ENCODE results near the gene CLMN.

Gene CLMN

DNA sequence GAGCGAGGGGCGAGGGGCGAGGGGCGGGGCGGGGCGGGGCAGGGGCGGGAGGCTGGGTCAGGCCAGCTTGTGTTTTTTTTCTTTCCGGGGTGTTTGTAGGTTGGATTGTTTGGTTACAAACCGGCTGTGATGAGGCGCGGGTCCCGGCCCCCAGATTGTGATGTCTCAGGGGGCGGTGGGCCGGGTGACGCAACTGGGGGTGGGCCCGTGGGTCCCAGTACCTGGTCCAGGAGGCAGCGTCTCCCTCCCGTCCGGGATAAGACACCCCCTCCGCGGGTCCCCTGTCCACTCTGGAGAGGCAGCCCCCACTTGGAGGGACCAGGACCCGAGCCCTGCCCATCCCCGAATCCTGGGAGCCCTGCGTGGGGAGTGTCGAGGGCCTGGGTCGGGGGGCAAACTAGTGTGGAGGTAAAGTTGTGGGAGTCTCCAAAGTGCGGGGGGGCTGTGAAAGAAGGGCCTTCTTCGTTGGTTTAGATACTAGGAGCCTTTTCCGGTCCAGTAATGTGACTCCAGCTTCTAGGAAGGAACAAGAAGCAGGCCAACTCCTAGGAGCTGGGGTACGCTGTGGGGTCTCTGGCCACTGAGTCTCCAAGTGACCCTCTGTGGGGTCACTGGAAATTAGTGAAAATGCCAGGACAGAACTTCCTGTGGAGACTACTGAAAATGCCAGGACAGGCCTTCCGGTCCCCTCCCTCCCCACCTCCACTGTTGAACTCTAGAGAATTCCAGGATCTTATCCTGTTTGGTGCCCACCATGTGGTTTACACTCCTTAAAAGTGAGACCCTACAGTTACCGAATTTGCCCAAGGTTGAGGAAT lies 579 bp upstream of the CLMN start:
- DNase-seq, result no peak

DNA sequence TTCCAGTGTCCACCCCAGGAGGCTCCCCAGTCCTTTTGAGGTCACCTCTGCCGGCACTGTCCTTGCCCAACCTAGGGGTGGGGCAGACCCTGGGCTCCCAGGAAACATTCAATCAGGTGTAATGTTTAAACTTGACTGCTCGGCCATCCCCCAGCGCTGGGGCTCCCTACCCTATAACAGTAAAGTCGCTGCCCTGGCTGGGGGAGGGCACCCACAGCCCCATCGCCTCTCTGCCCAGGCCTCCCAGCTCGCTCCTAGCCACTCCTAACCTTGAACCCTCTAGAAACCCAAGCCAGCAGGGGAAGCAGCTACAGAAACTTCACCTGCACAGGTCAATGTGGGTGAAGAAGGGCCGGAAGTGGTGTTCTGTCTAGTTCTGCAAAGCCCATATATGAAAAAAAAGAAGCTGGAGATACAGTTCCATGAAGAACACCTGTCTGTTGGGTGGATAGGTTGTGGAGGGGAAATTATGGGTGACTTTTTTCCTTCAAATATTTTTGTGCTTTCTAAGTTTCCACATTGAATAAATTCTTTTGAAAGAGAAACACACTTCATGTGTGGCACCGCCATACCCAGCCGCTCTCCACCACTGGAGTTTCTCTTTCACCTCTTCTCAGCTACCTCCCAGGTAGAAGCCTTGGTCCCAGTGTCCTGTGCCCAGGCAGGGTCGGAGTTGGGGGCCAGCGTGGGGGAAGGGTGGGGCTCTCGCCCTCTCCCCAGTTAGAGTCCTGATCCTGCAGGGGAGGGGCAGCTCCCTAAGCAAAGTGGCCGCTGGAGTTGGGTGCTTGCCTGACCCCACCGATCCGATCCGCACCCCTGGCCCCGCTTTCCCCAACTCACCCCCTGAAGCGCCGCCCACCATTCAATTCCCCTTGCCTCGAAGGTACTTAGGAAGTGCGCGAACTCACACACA lies 1.1 kb downstream of the CLMN start:
- no peak for DNase-seq

DNA sequence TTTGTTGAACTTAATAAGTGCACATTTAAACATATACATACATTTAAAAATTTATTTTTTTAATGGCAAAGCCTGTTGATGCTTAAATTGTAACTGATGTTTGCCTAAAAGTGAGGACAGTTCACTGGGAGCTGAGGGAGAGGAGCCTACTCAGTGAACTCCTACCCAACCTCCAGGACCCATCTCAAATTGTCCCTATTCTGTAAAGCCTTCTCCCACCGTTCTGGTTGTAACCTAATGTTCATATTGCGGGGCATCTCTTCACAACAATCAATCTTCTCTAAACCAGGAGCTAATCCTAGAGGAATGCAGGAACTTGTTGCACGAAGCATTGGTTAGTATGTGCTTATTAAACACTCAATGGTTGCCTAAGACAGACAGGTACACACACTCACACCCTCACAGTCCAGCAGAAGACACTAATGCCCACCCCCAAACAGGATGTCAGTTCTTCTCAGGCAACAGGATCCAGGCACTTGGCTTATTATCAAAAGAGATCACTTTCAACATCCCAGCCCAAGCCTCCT lies 1.8 kb downstream of the CLMN start:
- DNase-seq, result no peak

DNA sequence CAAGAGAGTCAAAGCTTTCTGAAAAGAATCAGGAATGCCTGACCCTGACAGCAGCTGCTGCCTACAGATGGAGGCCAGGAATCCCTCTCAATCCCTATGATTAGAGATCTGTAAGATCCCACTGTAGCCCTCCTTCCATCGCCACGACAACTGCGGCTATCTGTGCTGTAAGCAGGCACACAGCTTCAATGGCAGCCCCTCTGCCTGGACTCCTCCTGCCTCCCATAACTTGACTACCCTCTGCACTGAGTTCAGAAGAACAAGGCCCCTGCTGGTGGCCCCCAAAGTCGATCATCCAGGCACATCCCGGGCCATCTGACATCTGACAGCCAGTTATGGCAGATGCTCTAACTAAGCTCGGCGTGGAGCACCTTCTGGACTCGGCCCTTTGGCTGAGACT lies 2.9 kb downstream of the CLMN start:
- DNase-seq, result no peak

DNA sequence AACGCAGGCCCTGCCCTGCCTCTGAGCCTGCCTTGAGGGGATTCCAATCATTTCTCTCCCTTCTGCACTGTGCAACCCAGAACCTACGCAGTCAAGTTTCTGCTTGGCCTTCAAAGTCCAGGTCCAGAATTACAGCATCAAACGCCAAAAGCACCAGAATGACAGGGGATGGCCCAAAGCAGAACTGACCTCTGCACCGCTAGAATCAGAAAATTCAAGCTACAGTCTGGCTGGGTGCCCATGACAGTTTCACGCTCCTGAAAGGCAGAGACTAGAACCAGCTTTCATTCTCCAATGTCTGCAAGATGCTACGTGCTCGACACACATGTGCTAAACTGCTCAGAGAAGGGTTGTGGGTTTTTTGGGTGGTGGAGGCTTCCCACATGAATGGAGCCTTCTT lies 4.1 kb downstream of the CLMN start:
- no peak for DNase-seq

DNA sequence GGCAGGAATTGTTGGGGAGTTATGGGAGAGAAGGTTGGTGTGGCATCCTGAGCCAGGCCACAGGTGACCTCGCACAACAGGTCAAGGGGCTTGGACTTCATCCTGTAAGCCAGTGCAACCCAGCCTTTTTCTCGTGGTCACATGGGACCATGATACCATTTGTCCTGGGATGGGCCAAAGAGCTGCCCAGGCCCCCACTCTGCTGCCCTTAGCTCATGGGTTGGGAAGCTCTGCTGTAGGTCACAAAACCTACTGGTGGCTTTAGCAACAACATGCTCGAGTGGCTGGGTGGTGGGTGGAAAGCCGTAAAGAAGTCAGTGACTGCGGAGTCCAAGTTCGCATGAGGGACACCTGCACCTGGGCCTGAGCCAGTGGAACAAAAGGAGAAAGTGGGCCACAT lies 4.6 kb downstream of the CLMN start:
- no peak for DNase-seq

DNA sequence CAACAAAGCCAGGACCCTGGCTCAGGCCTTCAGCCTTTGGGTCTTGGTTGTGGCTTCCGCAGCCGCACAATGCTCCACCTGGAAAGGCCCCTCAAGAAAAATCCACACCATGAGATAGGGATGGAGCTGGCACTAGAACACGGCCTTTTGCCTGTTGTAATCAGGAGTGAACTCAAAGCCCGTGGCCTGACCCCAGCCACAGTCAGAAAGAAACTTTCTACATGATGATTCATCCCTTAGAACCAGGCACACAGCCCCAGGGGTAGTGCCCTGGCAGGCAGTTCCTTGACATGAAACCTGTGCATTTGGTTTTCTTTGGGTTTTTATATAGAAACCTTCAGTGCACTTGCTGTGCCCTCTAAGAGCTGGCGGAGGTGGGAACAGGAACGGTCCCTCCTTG lies 5.1 kb downstream of the CLMN start:
- peak; percentile 87 for DNase-seq

DNA sequence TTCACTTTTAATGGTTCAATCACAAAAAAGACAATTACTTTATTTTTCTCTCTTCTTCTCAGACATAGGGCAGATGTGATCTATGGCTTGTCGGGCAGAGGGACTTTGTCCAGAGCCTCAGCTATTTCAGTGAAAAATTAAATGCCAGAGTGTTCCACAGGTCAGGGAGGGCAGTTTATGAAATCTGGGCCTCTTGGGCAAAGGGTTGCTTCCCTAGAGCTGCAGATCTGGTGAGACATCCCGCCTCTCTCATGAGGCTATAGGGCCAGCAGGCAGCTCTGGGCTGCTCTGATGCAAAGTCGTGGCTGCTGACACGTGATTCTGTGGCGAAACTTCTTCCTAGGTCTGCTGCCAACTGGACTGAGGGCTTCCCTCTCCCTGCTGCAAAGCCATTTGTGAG lies 6.0 kb downstream of the CLMN start:
- DNase-seq, result no peak

DNA sequence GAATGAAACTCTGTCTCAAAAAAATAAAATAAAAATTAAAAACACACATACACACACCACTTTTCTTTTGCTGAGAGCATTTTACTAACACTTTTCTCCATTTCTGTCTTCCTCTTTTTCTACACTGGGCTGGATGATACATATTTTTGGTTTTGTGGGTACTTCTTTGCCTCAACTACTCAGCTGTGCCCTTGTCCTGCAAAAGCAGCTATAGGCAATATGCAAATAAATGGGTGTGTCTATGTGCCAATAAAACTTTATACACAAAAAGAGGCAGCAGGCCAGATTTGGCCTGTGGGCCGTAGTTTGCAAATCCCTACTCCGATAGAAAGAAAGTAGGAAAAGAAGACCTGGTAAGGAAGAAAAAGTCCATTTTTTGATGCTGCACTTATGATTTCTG lies 6.5 kb downstream of the CLMN start:
- no peak for DNase-seq

DNA sequence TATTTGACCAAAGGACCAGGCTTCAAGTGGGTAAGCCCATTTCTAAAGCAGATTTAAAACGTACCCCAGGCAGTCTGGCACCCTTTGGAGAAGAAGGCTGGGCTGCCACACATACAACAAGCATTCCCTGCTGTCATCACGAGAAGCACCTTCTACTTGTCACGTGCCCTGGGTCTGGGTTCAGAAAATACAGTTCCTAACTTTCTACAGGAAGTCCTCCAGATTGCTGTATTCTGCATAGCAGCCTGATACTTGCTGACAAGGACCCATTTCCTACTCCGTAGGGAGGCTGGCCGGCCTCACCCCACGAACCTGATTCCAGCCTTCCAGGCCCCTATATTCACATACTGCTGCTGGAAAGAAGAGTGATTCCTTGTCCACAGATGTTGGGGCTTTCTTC lies 7.4 kb downstream of the CLMN start:
- DNase-seq, result no peak

DNA sequence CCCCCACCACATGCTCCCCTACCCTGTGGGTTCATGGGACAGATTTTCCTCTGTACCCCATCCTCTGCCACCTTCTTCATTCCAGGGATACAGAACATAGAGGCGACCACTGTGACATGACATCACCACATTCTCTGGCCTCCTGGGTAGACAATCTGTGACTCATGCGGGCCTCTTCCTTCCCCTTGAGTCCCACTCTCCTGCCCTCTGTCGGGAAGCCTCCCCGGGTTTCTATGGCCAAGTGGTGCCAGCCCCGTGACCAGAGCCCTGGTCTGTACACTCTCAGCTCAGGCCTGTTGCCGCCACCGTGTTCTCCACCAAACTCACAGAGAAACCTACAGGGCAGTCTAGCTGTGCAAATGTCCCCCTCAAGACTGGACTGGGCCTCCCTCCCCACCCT lies 8.0 kb downstream of the CLMN start:
- DNase-seq, result no peak

DNA sequence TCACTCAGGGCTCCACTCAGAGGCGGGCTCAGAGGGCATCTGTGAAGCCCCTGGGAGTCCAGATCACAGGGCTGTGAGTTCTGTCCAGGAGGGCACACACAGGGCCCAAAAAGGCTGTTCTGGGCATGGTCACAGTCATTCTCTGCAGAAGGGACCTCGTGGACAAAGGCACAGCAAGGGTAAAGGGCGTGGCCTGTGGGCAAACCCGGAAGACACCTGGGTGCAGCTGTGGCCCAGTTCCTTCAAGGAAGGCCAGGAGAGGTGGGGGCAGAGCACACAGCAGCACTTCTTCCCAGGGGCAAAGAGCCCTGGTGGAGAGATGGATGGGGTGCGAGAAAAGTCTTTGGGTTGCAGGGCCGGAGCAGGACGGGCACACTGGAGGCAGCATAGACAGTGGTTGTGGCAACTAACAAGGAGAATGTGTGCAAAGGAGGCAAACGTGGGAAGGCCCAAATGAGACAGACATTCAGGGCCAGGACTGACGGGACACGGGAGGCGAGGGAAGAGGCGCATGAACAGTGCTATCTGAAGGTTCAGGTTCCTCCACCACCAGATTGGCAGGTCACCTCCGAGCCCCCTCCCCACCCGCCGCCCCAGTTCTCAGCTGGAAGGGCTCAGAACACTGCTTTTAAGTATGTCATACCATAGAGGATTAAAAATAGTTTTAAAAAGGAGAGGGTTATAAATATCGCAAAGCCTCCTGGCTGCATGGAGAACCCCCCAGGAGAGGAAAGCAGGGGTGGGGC lies 8.9 kb downstream of the CLMN start:
- no peak for DNase-seq

DNA sequence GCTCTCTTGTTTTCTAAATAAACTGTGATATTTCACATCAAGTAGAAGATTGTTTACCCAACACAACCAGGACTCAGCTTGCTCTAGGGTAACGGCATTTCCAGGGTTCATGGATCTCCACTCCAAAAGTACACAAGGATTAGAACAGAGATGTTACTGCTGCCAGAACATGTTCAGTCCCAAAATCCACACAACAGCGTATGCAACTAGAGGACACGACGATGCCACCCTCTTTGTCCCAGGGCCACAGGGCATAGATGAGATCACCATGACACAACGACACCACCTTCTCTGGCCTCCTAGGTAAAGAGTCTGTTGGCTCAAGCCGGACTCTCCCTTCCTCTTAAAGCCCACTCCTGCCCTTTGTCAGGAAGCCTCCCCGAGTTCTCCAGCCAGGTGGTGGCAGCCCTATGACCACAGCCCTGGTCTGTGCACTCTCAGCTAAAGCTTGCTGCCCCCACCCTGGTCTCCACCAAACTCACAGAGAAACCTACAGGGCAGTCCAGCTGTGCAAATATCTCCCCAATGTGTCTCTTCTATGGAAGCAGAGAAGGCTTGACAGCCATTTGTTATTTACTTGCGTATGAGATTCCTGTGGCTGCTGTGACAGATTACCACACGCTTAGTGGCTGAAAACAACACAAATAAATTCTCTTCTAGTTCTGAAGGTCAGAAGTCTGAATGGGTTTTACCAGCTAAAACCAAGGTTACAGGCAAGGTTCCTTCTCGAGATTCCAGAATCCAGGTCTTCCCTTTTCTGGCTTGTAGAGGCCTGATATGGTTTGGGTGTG lies 10.3 kb downstream of the CLMN start:
- no peak for DNase-seq

DNA sequence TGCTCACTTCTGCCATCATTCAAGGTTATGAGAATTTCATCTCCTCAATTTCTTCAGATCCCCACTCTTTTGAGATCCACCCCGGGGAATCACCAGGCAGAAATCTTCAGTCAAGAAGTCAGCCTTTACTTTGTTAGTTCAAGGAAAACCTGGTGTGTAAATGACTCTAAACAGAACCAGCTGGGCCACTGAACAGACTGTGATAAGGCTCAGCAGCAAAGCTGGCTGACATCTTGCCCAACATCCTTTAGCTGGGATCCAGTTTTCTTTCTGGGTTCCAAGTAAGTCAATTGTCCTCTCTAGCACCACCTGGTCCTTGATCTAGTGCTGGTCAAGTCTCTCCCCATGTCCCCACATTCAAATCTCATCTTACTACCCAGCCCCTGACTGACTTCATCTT lies 11.6 kb downstream of the CLMN start:
- DNase-seq, result no peak

DNA sequence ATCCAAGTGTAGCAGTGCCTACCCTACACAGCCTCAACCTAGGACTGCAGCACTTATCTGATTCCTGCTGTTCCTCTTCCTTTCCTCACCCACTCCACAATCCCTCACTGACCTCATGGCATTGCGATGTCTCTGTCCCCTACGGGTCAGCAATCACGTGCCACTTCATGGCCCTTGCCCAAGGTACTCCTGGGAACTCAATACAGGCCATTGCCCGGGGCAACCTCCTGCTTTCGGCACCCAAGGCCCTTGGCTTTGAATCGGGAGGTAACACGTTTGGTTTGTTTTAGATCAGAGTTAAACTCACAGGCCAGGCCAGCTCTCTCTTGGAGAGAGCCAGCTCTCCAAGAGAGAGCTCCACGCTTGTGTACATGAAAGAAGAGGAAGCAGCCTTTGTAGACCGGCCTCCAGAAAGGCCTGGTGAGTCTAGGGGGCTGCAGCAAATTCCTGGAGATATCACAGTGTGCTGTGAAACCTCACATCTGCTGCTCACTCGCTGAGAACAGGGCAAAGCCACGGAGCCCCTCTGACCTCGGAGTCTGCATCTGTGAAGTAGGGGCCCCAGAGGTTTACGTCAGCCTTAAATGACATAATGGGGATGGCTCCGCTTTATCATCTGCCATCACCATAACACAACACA lies 12.2 kb downstream of the CLMN start:
- no peak for DNase-seq

DNA sequence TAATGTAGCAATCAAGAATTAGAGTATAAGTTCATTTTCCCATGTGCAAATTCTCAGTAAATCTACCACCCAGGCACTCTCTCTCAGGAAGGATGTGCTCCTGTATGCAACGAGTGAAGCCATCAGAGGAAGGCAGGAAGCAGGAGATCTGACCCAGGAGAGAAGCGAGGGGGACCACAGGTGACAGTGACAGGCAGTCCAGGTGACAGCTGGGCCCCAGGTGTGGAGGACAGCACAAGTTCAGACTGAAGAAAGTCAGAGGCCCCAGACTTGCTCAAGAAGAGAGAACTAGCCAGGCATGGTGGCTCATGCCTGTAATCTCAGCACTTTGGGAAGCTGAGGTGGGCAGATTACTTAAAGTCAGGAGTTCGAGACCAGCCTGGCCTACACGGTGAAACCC lies 13.8 kb downstream of the CLMN start:
- no peak for DNase-seq

DNA sequence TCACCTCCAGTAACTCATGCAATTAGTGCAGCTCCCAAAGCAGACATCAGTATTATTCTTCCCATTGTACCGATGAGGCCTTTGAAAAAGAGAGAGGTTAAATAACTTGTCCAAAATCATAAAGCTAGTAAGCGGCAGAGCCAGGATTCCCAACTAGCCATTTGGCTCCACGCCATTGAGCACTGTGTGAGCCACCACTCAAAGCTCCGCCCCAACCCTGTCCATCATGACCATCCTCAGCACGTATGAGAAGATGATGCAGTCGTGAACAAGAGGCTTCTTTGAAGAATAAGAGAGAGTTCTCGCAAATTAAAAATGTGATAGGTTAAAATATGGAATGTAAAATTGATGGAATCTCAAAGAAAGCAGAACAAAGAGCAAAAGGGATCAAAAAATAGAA lies 14.6 kb downstream of the CLMN start:
- DNase-seq, result no peak

DNA sequence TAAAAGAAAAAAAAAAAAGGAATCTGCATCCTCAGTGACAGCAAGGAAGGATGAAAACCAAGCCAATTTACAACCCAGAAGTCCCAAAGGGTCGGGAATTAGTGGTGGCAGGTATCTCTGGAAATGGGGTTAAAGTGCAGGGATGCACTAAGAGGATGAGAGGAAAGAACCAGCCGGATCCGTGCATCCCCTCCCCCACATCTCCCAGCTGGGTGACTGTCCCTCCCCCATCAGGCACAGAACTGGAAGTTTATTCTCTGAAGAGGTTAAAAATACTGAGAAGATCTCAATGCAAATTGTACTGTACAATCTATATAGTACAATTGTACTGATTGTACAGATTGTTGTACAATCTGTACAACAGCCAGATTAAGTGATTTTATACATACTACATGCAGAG lies 15.4 kb downstream of the CLMN start:
- DNase-seq, result no peak

DNA sequence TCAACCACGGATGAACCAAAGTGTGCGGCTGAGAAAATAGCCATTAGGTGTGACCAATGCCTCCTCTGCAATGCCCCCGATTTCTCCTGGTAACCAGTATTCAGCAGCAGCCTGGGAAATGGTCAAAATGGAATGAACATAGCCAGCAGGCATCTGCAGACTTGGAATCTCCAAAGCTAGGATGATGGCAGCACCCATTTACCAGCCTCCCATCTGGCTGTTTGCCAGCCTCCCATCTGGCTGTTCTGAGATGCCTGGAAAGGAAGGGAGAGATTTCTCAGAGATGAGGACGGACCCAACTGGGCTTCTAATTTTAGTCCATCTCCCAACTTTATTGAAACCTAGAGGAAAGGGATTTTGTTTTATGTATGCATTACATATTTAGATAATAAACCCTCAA lies 16.2 kb downstream of the CLMN start:
- DNase-seq, result no peak

DNA sequence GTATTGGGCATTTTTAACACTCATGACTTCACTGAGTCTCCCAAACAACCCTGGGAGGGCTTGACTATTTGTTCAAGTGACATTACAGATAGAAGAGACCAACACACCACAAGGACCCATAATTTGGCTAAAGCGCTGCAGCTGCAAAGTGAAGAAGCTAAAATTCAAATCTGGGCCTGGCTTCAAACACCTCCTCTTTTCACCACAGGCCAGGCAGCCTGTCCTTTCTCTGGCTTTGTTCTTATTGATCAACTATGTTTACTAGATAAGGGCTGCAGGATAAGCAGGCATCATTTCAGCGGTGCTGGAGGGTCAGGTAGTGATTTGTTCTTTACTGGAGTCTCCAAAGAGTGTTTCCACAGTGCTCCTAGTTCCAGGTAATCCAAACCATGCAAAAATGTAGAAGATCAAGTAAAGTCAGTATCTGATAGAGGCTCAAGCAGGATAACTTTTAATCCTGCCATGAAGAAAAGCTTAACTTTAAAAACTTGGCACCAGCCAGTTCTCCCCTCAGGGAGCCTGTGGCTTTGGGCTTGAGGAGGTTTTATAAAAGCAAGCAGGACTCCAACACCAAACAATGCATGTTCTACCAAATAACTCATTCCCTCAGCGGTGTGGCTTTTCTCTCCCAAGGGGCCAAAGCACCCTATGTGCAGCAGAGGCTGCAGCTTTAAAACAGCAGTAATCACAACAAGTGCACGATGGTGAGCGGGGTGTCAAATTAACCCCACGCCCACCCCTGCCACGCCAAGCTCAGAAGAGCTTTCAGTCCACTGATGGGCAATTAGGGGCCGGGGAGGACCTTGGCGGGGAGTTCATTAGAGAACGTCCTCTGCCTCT lies 16.8 kb downstream of the CLMN start:
- no peak for DNase-seq

Data from activated CD4-positive, alpha-beta T cell treated with anti-CD3 and anti-CD28 coated beads, Interleukin-10, Interleukin-2, amounts not matched to agents 100 ng/mL and 50 ng/mL, durations not matched to agents 16 hours and 8 hours (primary cell).